GM18909 (cell line): ENCODE measurements around the gene USP28.
"Not testable (repeated sequence)": the region's sequence is repeated elsewhere in the genome, so short reads cannot be mapped to it uniquely, and the experiment has no call there.

Source experiments
- ATAC-seq: cut with Tn5 transposase; IDR thresholded peaks from one replicate; pipeline ENCODE4 v1.9.1; 2021; ENCODE audit warnings: mild to moderate bottlenecking; ENCODE audit not compliant: unreplicated experiment, poor library complexity

Gene USP28, protein sequence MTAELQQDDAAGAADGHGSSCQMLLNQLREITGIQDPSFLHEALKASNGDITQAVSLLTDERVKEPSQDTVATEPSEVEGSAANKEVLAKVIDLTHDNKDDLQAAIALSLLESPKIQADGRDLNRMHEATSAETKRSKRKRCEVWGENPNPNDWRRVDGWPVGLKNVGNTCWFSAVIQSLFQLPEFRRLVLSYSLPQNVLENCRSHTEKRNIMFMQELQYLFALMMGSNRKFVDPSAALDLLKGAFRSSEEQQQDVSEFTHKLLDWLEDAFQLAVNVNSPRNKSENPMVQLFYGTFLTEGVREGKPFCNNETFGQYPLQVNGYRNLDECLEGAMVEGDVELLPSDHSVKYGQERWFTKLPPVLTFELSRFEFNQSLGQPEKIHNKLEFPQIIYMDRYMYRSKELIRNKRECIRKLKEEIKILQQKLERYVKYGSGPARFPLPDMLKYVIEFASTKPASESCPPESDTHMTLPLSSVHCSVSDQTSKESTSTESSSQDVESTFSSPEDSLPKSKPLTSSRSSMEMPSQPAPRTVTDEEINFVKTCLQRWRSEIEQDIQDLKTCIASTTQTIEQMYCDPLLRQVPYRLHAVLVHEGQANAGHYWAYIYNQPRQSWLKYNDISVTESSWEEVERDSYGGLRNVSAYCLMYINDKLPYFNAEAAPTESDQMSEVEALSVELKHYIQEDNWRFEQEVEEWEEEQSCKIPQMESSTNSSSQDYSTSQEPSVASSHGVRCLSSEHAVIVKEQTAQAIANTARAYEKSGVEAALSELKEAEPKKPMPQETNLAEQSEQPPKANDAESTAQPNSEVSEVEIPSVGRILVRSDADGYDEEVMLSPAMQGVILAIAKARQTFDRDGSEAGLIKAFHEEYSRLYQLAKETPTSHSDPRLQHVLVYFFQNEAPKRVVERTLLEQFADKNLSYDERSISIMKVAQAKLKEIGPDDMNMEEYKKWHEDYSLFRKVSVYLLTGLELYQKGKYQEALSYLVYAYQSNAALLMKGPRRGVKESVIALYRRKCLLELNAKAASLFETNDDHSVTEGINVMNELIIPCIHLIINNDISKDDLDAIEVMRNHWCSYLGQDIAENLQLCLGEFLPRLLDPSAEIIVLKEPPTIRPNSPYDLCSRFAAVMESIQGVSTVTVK

DNA sequence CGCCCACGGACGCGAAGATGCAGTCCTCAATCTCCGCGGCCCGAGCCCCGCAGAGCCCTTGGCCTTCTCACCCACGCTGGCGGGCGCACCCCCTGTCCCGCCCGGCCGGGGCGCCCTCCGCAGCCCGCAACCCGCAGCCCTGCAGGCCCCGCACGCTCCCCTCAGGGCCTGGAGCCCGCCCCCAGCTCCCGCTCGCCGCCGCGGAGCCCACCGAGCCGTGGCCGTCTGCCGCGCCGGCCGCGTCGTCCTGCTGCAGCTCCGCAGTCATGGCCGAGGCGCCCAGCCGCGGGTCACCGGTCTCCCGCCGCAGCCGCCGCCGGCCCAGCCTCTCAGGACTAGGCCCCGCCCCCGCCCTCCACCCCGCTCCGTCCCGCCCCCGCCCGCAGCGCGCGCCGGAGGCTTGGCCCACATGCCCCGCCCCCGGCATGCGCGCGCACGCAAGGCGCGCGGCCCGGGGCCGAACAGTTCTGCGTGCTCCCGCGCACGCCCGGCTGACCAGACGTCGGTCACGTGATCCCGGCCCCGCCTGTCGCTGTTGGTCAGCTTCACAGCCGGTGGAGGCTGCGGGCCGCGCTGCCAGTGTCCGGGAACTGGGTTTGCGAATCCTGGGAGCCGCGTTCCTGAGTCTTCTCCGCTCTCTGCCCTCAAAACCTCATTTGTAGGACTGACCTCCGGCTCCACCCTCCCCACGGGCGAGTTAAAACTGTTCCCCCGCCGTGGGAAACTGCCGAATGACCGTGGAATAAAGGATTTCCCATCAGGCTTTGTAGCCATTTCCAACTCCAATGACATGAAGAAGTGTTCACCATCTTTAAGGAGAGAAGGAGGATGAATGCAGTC is at the start of gene USP28:
USP28 (minus strand) TSS at position 339 of the 840 bp plus-strand sequence; CDS start at position 268, 71 bp downstream.
- peak; percentile 88 for ATAC-seq

GRCh38 chr11:113923572-113923971 is 48.2 kb upstream of the USP28 start:
- no peak for ATAC-seq

GRCh38 chr11:113911491-113911890 is 36.1 kb upstream of the USP28 start:
- ATAC-seq: not testable (repeated sequence)

- no peak for ATAC-seq
Observed at GRCh38 chr11:113908098-113908497, 32.7 kb upstream of the USP28 start.

DNA sequence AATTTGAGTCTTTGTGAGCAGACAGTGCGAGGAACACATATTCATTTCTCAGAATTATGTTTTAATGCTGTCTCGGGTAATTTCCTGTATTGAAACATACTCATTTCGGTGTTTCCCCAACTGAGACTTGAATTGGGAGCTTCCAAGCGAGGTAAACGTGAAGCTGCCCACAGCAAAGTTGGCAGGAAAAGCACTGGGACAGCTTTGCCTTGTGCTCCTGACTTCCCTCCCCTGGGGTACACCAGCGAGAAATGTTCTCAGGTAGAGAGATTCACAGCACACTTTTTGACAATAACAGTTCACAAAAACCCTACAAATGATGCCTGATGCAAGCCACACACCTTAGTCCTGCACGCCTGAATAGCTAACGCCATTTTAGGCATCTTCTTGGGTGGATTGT is 32.3 kb upstream of the USP28 start:
- ATAC-seq: no peak

DNA sequence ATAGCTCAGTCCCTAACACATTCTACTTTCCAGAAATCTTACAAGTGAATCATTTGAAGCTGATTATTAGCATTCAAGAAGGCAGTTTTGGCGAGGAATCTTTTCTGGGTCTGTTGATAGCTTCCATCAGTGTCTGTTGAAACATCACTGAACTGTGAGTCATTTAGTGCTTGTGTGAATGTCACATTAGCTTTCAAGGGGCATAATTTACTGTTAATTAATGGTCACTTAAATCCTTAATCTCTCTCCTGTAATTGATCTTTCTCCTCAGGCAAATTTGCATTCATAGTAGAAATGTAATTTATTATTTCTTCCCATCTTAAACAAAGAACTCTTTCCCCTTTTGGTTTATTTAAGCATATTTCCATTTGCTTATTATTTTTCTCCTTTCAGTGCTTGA is 31.8 kb upstream of the USP28 start:
- ATAC-seq: no peak

DNA sequence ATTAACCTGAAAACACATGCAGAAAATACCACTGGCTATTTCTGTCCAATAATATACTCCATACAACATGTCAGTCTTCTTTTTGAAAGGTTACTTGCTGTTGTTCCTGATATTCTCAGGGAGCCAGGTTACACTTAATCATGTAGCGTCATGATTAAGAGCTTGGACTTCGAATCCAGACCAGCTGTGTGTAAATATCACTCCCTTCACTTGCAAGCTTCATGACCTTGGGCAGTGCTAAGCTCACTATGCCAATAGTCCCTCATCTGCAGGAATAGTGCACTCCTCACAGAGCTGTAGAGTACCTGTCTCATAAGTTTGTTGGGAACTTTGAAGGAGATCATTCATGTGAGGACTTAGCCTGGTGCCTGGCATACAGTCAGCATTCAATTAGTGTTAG is 31.1 kb upstream of the USP28 start:
- ATAC-seq: no peak

GRCh38 chr11:113906038-113906437 is 30.7 kb upstream of the USP28 start:
- no peak for ATAC-seq

GRCh38 chr11:113904379-113905101 is 29.2 kb upstream of the USP28 start, which contains the start of gene HTR3B:
Gene HTR3B, plus strand, starts transcription at chr11:113904796. Its CDS starts 138 bp downstream, at chr11:113904934.
- ATAC-seq: no peak

- no peak for ATAC-seq
Observed at GRCh38 chr11:113901141-113901540, 25.8 kb upstream of the USP28 start.

DNA sequence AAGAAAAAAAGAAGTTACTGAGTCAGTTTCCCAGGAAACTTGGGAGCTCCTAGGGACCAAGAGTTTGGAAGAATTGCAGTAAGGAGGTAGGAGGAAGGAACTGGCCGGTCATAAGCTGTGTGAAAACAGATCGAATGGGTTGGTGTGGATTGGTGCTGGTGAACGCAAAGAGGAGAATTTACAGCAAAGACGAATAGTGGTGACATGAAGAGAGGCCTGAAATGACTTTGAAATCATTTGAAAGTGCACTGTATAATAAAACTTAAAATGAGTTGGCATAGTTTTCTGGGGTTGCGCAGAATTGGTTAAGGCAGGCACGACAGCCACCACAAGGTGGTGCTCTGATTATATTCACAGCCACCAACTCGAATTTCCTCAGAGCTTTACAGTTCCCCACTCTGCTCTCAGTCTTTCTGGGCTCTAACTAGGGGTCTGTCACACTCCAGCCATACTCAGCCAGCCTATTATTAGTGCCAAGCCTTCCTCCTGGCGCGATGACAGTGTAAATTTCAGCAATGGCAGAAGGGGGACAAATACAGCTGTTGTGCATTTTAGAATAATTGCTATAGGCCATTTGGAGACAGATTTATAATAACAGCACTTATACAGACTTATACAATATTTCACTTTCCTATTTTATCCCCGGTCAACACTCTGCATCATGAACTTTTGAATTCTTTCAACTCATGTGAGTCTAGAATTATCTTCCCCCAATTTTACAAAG is 20.9 kb upstream of the USP28 start:
- ATAC-seq: no peak

GRCh38 chr11:113895367-113896155 is 20.2 kb upstream of the USP28 start:
- ATAC-seq: no peak

DNA sequence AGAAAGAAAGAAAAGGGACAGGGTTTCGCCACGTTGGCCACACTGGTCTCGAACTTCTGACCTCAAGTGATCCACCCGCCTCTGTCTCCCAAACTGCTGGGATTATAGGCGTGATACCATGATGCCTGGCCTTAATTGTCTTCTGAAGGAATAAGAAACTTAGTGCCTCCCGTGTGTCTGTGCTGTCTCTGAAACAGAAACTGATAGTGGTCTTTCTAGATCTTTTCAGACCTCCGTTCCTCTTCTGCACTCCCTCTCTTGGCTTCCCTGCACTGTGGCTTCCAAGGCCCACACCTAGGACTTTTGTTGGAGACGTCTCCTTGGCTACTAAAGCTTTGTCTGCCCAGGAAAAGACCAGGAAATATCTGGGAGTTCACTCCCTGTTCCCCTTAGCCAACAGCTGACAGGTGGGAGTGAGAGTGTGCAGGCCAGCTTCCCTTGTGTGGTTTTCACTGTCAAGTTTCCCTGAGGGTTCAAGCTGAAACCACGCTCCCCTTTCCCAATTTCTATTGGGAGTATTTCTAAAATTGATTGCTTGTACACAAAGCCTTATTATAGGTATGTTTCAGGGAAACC is 19.1 kb upstream of the USP28 start:
- no peak for ATAC-seq

- no peak for ATAC-seq
Observed at GRCh38 chr11:113888848-113889247, 13.5 kb upstream of the USP28 start.

DNA sequence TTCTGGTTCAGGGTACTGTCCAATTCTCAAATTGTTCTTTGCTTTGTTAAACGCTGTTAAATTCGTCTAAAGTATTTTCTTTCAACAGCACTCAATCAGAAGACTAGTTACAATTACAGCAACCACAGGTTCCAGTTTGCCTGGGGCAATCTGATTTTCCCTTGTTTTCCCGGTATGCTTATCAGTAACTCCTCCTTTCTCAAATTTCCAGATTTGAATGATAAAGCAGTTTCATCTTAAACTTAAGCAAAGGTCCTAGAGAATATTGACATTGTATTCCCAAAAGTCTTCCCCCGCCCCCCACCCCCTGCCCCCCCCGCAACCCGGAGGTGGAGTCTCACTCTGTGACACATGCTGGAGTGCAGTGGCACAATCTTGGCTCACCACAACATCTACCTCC is 10.5 kb upstream of the USP28 start:
- no peak for ATAC-seq

GRCh38 chr11:113884361-113884836 is 9.0 kb upstream of the USP28 start:
- no peak for ATAC-seq

- no peak for ATAC-seq
Observed at GRCh38 chr11:113881856-113882255, 6.5 kb upstream of the USP28 start.
